ENCODE data around the gene NKX2-4.
A peak's percentile ranks its signal among the peaks of the same experiment; 100 is the strongest.

NKX2-4 gene

GRCh38 chr20:21394551-21394950 lies 2.8 kb downstream of the NKX2-4 start:
- Histone ChIP-seq H3K9me3 (peaks cover 5% of the 10 kb centered on the region; the same call in 1 of the 2 replicates), H3K27me3 (peaks cover 85% of the 10 kb centered on the region), H3K36me3 (no peaks in the 10 kb centered on the region), H3K4me1 (no peaks in the 10 kb centered on the region), H3K4me3 (ENCODE audit: low read depth, low read length) (no peak overlapping the region)
- no peak for DNase-seq
- TF ChIP-seq CTCF (IDR thresholded peaks at IDR 0.05; ENCODE audit: low read depth, low read length): no peak

GRCh38 chr20:21393816-21394519 lies 3.4 kb downstream of the NKX2-4 start:
- H3K4me1 ChIP-seq: no peaks in the 10 kb centered on the region
- no peak for TF ChIP-seq CTCF (IDR thresholded peaks at IDR 0.05; ENCODE audit: low read depth, low read length)
- peaks cover 4% of the 10 kb centered on the region; the same call in 1 of the 2 replicates for H3K36me3 ChIP-seq
- H3K9me3 ChIP-seq: peaks cover 5% of the 10 kb centered on the region; the same call in 1 of the 2 replicates
- no peak overlapping the region for H3K4me3 ChIP-seq (ENCODE audit: low read depth, low read length)
- peaks cover 80% of the 10 kb centered on the region for H3K27me3 ChIP-seq
- DNase-seq: no peak

GRCh38 chr20:21393166-21393565 lies 4.2 kb downstream of the NKX2-4 start:
- peaks cover 5% of the 10 kb centered on the region; the same call in 1 of the 2 replicates for H3K9me3 ChIP-seq
- no peak for DNase-seq
- H3K4me1 ChIP-seq: no peaks in the 10 kb centered on the region
- no peak overlapping the region for H3K4me3 ChIP-seq (ENCODE audit: low read depth, low read length)
- TF ChIP-seq CTCF (IDR thresholded peaks at IDR 0.05; ENCODE audit: low read depth, low read length): no peak
- peaks cover 6% of the 10 kb centered on the region; the same call in 1 of the 2 replicates for H3K36me3 ChIP-seq
- H3K27me3 ChIP-seq: peaks cover 72% of the 10 kb centered on the region

- no peak for TF ChIP-seq CTCF (IDR thresholded peaks at IDR 0.05; ENCODE audit: low read depth, low read length)
- H3K27me3 ChIP-seq: peaks cover 60% of the 10 kb centered on the region
- peaks cover 5% of the 10 kb centered on the region; the same call in 1 of the 2 replicates for H3K9me3 ChIP-seq
- H3K4me3 ChIP-seq (ENCODE audit: low read depth, low read length): no peak overlapping the region
- no peak for DNase-seq
- H3K4me1 ChIP-seq: no peaks in the 10 kb centered on the region
- H3K36me3 ChIP-seq: peaks cover 9% of the 10 kb centered on the region
These were observed 5.4 kb downstream of the NKX2-4 start for GRCh38 chr20:21391972-21392352.

GRCh38 chr20:21391185-21391971 lies 5.9 kb downstream of the NKX2-4 start:
- Histone ChIP-seq H3K36me3 (peaks cover 14% of the 10 kb centered on the region), H3K27me3 (peaks cover 54% of the 10 kb centered on the region), H3K4me1 (no peaks in the 10 kb centered on the region), H3K9me3 (peaks cover 4% of the 10 kb centered on the region; the same call in 1 of the 2 replicates), H3K4me3 (ENCODE audit: low read depth, low read length) (no peak overlapping the region)
- no peak for TF ChIP-seq CTCF (IDR thresholded peaks at IDR 0.05; ENCODE audit: low read depth, low read length)
- DNase-seq: peak; percentile 12

- no peak for DNase-seq
- no peaks in the 10 kb centered on the region for H3K4me1 ChIP-seq
- no peak overlapping the region for H3K4me3 ChIP-seq (ENCODE audit: low read depth, low read length)
- no peak for TF ChIP-seq CTCF (IDR thresholded peaks at IDR 0.05; ENCODE audit: low read depth, low read length)
- no peaks in the 10 kb centered on the region for H3K9me3 ChIP-seq
- H3K27me3 ChIP-seq: peaks cover 48% of the 10 kb centered on the region
- H3K36me3 ChIP-seq: peaks cover 19% of the 10 kb centered on the region
These were observed 6.6 kb downstream of the NKX2-4 start for GRCh38 chr20:21390768-21391167.
